Prostate gland (tissue), 2 donors: ENCODE results near the gene EFS. TPM values are rescaled to one million over a fixed set of nuclear protein-coding genes. Genes with fewer than 3 reads are reported as not detected.

Experiments
- DNase-seq: peaks from one replicate; pipeline ENCODE4 v3.0.0-alpha.2; 2019; ENCODE audit warnings: low spot score
- H3K27ac ChIP-seq, 2 donors: fragments of 200-600 bp; sonication (generic); 2 replicates each; pipeline ENCODE4 v1.5.1; 2017 to 2019
- H3K27me3 ChIP-seq: fragments of 200-600 bp; sonication (generic); replicated peaks from 2 replicates; pipeline ENCODE4 v1.5.1; 2019; ENCODE audit not compliant: insufficient read depth
- H3K36me3 ChIP-seq, 2 donors: fragments of 200-600 bp; sonication (generic); 1 replicate in 1 of 2; 2 replicates in 1 of 2; pipeline versions ENCODE4 v1.5.1 to v1.8.1; 2017 to 2019
- H3K4me1 ChIP-seq: fragments of 200-600 bp; sonication (generic); replicated peaks from 2 replicates; pipeline ENCODE4 v1.5.1; 2019
- H3K4me3 ChIP-seq, 2 donors: fragments of 200-600 bp; sonication (generic); 2 replicates each; pipeline ENCODE4 v1.5.1; 2017 to 2019
- H3K9me3 ChIP-seq: fragments of 200-600 bp; sonication (generic); 2 replicates; pipeline ENCODE4 v1.5.1; 2017
- POLR2A ChIP-seq: fragments of 450-650 bp; IDR thresholded peaks from one replicate; pipeline ENCODE4 v1.6.1; 2016; ENCODE audit warnings: antibody characterized with exemption, mild to moderate bottlenecking
- POLR2AphosphoS5 ChIP-seq: sonication (generic); formaldehyde crosslinking; IDR thresholded peaks from one replicate; pipeline ENCODE4 v1.6.1; 2017; ENCODE audit warnings: antibody characterized with exemption
- WGBS: methylation state at CpG from one replicate; pipeline ENCODE4 v1.1.5; 2018; 5-methylcytosine and 5-hydroxymethylcytosine counted together
- intact Hi-C: fragments of 100-400 bp; cut with DNase I; formaldehyde crosslinking; loops from one replicate; pipeline ENCODE4 v1.14.2; 2022
- total RNA-seq, 2 donors: library from RNA; depleted of rRNA; stranded (reverse); fragments of >200 nt; gene quantifications; one replicate each; pipeline ENCODE4 v1.1.0, GENCODE V29; 2016
- TF ChIP-seq, protein P1 (sequence below), 4 experiments: fragments of 200-600 bp in 2 of 4; fragments of 450-650 bp in 2 of 4; sonication (generic) in 2 of 4; IDR thresholded peaks; 1 replicate in 3 of 4; 2 replicates in 1 of 4; pipeline ENCODE4 v1.5.1; 2016 to 2019; ENCODE audit warnings: antibody characterized with exemption in 4 of 4, mild to moderate bottlenecking in 2 of 4, moderate library complexity in 2 of 4

Gene EFS
- total RNA-seq, 2 donors from 2014 or later = 26.5 to 53.2 TPM

DNA sequence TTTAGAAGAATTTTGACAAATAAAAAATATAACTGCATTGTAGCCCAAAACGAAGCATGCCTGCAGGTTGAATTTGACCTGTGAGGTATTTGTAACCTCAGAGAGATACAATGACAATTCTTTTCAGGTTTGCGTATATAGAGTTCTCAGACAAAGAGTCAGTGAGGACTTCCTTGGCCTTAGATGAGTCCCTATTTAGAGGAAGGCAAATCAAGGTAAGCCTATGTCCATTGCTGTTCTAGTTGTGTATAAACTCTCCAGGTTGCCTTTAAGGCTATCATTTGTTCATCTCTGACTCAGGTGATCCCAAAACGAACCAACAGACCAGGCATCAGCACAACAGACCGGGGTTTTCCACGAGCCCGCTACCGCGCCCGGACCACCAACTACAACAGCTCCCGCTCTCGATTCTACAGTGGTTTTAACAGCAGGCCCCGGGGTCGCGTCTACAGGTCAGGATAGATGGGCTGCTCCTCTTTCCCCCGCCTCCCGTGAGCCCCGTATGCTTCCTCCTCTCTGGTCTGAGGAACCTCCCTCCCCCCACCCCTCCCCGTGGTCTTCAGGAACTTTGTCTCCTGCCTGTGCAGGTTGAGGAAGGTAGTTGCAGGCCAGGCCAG is 41.0 kb downstream of the EFS start:
- Histone ChIP-seq H3K27ac (no peak overlapping the region), H3K27me3 (no peaks in the 10 kb centered on the region), H3K36me3 (peaks cover 0 to 7% of the 10 kb centered on the region in 2 donors), H3K4me3 (no peak overlapping the region), H3K4me1 (no peaks in the 10 kb centered on the region), H3K9me3 (no peaks in the 10 kb centered on the region)
- TF ChIP-seq POLR2A = no peak
- no peak for TF ChIP-seq POLR2AphosphoS5
- WGBS = 82% methylated on average over 18 of the region's 18 CpGs
- no peak for DNase-seq
- intact Hi-C loops = loop anchor here (5.0 to 10.0 kb wide), 2 partner anchors 143 to 241 kb away; partner anchors contain the start of genes AP1G2 and NGDN

DNA sequence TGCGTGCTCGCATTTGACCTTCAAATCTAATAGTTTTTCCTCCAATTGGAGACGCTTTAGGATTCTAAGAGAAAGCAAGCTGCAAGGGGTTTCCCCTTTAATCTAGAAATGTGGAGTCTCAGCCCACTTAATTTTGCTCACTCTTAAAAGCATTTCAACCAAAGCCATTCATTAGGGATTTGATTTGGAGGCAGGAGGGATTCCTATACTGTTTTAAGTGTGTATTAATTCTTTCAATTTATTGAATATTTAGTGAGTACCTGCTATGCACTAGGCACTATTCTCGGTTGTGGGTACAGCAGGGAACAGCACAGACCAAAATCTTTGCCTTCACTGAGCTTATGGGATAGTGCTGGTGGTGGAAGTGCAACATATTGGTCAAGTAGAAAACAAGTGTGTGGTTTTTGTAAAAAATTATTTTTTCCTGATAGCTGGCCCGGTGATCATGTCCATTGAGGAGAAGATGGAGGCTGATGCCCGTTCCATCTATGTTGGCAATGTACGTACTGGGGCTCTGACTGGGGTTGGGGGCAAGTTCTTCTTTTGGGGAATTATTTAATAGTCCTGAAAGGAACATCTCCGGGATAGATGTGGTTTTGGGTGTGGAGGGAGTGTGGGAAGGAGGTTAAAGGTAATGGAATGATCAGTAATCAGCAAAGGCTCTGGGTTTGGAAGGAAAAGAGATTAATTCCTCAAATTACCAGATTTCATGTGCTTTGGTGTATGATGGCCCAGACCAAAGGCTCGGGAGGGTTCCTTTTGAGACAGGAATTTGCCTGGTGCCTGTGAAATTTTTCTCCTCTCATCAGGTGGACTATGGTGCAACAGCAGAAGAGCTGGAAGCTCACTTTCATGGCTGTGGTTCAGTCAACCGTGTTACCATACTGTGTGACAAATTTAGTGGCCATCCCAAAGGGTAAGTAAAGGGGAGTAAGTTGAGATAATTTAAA is 42.1 kb downstream of the EFS start:
- no peak for TF ChIP-seq POLR2AphosphoS5
- no peak for TF ChIP-seq POLR2A
- TF ChIP-seq, protein P1, sequence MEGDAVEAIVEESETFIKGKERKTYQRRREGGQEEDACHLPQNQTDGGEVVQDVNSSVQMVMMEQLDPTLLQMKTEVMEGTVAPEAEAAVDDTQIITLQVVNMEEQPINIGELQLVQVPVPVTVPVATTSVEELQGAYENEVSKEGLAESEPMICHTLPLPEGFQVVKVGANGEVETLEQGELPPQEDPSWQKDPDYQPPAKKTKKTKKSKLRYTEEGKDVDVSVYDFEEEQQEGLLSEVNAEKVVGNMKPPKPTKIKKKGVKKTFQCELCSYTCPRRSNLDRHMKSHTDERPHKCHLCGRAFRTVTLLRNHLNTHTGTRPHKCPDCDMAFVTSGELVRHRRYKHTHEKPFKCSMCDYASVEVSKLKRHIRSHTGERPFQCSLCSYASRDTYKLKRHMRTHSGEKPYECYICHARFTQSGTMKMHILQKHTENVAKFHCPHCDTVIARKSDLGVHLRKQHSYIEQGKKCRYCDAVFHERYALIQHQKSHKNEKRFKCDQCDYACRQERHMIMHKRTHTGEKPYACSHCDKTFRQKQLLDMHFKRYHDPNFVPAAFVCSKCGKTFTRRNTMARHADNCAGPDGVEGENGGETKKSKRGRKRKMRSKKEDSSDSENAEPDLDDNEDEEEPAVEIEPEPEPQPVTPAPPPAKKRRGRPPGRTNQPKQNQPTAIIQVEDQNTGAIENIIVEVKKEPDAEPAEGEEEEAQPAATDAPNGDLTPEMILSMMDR (IDR thresholded peaks at IDR 0.05) = no peak
- intact Hi-C loops = loop anchor here (5.0 to 10.0 kb wide), 2 partner anchors 144 to 242 kb away; partner anchors contain the start of genes AP1G2 and NGDN
- Histone ChIP-seq H3K4me3 (peak overlapping the region; percentile 96 to 98), H3K27me3 (no peaks in the 10 kb centered on the region), H3K27ac (peak overlapping the region; percentile 98), H3K4me1 (no peaks in the 10 kb centered on the region), H3K9me3 (no peaks in the 10 kb centered on the region), H3K36me3 (peaks cover 0 to 7% of the 10 kb centered on the region in 2 donors)
- DNase-seq = no peak
- 39% methylated on average over 10 of the region's 10 CpGs for WGBS

DNA sequence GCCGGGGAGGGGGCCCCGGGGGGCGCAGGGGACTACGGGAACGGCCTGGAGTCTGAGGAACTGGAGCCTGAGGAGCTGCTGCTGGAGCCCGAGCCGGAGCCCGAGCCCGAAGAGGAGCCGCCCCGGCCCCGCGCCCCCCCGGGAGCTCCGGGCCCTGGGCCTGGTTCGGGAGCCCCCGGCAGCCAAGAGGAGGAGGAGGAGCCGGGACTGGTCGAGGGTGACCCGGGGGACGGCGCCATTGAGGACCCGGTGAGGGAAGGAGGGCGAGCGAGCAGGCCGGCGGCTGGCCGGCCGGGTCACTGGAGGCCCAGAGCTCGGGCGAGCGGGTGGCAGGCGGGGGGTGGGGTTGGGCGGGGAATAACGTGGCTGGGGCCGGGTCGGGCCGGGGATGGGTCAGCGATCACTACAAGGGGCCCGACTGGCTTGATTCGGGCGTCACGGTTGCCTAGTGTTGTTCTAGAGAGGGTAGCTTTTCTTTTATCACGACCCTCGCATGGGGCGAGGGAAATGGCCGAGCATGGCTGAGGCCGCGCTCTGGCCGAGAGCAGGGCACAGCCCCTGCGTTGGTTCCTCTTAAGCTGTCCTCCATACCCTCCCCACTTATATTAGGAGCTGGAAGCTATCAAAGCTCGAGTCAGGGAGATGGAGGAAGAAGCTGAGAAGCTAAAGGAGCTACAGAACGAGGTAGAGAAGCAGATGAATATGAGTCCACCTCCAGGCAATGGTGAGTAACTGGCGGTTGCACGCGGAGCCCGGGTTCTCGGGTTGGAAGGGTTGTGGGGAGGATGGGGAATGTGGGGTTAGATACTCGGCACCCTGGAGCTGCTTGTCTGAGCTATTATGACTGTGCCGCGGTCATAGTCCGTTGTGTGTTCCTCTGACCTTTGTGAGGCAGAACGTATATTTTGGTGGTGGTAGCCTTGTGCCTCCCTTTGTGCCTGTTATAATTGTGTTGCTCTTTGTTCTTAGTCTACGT is 43.1 kb downstream of the EFS start:
- no peaks in the 10 kb centered on the region for H3K27me3 ChIP-seq
- no peaks in the 10 kb centered on the region for H3K9me3 ChIP-seq
- H3K36me3 ChIP-seq = peaks cover 0 to 7% of the 10 kb centered on the region in 2 donors
- H3K4me1 ChIP-seq = no peaks in the 10 kb centered on the region
- peak; percentile 18 for DNase-seq
- TF ChIP-seq, protein P1 (IDR thresholded peaks at IDR 0.05) = no peak
- TF ChIP-seq POLR2AphosphoS5 (no peak), POLR2A (no peak)
- WGBS = 1% methylated on average over 42 of the region's 64 CpGs
- peak overlapping the region; percentile 96 to 98 for H3K4me3 ChIP-seq
- intact Hi-C loops = loop anchor here (2.0 to 10.0 kb wide), 3 partner anchors 15 to 243 kb away; partner anchors contain the start of genes AP1G2, BCL2L2 and NGDN
- H3K27ac ChIP-seq = peak overlapping the region; percentile 98

DNA sequence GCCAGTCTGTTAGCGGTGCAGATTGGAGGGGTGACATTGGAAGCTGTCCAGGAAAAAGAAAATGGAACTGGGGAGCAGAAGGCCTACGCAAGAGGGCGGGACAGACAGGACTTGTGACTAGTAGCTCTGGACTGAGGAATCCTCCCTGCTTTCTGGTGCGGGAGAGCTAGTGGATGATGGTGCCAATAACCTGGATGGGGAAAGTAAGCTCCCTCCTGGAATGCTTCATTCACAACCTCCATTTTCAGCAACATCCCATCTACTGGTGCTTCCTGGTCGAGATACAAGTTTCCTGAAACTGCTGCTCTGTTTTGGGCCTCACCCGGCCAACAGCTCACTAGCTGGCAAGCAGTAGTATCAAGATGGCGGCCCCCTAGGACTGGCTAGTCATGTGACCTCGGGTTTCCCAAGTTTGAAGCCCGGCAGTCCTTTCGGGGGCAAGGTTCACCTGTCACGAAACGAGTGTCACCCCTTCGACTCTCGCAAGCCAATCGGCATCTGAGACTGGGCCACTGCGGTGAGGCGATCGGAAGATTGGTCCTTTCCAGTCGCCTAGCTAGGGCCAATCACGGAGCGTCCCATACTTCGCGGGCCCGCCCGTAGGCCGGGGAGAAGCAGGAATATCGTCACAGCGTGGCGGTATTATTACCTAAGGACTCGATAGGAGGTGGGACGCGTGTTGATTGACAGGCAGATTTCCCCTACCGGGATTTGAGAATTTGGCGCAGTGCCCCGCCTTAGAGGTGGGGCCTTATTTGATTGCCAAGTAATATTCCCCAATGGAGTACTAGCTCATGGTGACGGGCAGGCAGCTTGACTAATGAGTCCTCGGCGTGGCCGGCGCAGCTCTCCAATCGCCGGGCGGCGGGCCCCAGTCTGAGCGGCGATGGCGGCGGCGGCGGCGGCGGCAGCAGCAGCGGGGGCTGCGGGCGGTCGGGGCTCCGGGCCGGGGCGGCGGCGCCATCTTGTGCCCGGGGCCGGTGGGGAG is 44.1 kb downstream of the EFS start, which contains the start of gene PABPN1:
PABPN1 (plus strand) TSS at position 874 of the 988 bp plus-strand sequence; CDS start at position 887, 13 bp downstream.
- peak; percentile 98 for TF ChIP-seq POLR2AphosphoS5
- TF ChIP-seq, protein P1 (IDR thresholded peaks at IDR 0.05) = peak in 1 of 4 experiments; percentile 5
- peak; percentile 68 for TF ChIP-seq POLR2A
- 4% methylated on average over 44 of the region's 63 CpGs for WGBS
- peak within 1 kb of the TSS; percentile 96 to 98 for H3K4me3 ChIP-seq

More for the DNA sequence above, 44.1 kb downstream of the EFS start, which contains the start of gene PABPN1:
- intact Hi-C loops = loop anchor here (2.0 to 10.0 kb wide), 3 partner anchors 14 to 244 kb away; partner anchors contain the start of genes AP1G2, BCL2L2 and NGDN
- no peaks in the 10 kb centered on the region for H3K9me3 ChIP-seq
- H3K27ac ChIP-seq = peak within 1 kb of the TSS; percentile 98
- peaks cover 0 to 7% of the 10 kb centered on the region in 2 donors for H3K36me3 ChIP-seq
- no peaks in the 10 kb centered on the region for H3K4me1 ChIP-seq
- DNase-seq = peak; percentile 100
- no peaks in the 10 kb centered on the region for H3K27me3 ChIP-seq
